ENCODE data around the gene CFAP161.
A peak's percentile ranks its signal among the peaks of the same experiment; 100 is the strongest.

Gene CFAP161, protein sequence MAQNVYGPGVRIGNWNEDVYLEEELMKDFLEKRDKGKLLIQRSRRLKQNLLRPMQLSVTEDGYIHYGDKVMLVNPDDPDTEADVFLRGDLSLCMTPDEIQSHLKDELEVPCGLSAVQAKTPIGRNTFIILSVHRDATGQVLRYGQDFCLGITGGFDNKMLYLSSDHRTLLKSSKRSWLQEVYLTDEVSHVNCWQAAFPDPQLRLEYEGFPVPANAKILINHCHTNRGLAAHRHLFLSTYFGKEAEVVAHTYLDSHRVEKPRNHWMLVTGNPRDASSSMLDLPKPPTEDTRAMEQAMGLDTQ

DNA sequence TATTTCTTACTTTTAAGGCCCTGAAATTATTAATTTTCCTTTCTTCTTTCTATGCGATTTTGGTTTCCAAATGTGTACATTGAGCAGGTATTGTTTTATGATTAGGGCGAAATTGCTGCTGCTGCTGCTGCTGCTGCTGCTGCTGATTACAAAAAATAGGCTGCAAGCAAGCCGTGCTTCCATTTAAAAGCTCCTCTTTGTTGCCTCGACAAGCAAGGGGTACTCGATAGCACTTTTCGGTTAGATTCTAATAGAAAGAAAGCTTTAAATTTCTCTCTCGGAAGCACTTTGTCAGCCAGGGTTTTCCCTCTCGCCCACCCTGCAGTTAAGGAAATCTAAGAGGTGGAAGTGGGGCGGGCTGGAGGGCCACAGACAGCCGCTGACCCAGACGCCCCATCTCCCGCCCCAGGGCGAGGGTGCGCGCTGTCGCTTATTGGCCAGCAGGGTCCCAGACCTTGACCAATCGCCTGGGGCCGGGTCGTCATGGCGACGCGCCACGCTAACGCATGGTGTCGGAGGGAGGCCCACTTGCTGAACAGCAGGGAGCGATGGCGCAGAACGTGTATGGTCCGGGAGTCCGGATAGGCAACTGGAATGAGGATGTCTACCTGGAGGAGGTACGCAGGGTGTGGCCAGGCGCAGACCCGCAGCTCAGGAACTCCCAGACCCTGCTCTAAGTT, at the start of gene CFAP161:
Gene CFAP161, plus strand, starts transcription at position 489 of the 680 bp plus-strand sequence. Its CDS starts 60 bp downstream, at position 549.
- peak; percentile 78 for DNase-seq

DNA sequence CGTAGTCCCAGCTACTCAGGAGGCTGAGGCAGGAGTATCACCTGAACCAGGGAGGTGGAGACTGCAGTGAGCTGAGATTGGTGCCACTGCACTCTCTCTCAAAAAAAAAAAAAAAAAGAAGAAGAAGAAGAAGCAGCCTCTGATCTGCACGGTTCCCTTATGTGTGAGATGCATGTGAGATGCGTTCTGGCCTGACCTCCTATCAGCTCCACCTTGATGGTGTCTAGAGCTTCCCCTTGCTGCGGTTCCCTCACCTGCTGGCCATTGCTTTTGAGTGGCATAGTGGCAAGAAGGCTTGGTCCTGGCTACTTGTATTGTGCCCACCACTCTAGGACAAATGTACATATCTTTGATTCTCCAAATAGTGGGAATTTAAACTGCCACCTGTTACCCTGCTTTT, 49.4 kb upstream of the CFAP161 start:
- no peak for DNase-seq

- no peak for DNase-seq
Measured at GRCh38 chr15:81085213-81085612, 48.9 kb upstream of the CFAP161 start.

- DNase-seq: no peak
Measured at GRCh38 chr15:81085898-81086297, 48.2 kb upstream of the CFAP161 start.

DNA sequence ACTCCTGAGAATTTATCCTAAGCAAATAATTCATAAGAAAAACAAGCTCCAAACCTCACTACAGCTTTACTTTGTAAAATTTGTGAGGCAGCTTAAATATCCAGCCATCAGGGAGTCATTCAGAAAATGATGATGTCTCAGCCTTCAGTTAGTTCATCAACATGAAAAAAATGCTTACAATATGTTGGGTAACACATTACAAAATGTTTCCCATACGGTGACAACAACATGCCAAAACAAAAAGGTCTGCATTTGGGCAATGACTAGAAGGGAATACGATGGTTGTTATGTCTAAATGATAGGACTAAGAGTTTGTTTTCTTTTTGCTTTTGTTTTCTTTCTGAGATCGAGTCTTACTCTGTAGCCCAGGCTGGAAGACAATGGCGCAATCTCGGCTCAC, 47.0 kb upstream of the CFAP161 start:
- no peak for DNase-seq

DNA sequence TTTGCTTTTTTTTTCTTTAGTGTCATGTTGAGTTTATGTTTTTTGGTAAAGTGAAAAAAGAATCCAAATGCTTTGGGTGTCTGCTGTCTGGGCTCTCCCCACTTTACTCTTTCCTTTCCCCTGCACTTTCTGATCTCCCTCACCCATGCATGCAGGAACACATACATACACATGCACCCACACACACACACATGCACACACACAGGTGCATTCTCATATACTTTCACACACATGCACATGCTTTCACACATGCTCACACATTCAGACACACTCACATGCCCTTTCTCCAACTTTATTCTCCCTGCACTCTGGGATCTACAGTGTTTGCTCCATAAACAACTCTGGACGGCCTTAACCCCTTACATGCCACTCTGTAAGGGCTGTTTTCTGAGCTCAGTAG, 46.4 kb upstream of the CFAP161 start:
- no peak for DNase-seq

- no peak for DNase-seq
Measured at GRCh38 chr15:81088470-81089013, 45.5 kb upstream of the CFAP161 start.

DNA sequence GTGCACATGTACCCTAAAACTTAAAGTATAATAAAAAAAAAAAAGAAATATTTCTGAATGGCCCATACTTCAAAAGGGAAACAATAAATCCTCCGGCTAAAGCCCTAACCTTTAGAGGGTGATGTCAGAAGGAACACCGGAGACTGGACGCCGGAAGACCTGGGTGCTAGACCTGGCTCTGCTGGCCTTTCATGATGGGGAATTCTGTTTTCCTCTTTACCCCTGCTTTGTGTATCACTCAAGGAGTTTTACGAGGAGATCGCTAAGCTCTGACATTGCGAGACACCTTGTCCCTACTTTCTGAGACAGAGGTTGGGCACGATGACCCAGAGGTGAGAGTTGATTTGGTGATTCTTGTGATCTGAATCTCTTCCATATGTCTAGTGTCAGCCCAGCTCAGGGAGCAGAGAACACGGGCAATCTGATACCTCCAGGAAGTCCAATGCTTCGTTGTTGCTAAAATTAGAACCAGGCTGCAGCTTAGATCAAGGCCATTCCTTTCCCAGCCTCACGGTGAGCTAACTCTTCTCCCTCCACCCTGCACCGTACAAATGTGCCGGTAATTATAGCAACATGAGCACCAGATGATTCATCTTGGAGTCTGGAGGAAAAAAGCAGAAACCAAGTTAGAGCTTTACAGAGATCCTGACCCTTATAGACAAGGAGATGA, 42.0 kb upstream of the CFAP161 start:
- DNase-seq: no peak

DNA sequence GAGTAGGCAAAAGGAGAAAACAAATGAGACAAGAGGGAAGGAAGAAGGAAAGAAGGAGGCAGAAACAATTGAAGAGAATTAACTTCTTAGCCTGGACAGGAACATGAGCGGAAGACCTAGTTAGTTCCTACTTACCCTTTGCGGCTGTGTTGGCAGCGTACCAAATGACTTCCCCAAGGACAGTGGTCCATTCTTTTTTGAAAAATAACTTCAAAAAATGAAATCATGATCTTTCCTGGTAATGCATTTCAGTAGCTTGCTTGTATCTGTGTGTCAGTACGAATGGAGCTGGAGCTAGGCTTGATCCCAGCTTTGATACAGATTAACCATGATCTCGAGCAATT, 41.5 kb upstream of the CFAP161 start:
- DNase-seq: no peak

DNA sequence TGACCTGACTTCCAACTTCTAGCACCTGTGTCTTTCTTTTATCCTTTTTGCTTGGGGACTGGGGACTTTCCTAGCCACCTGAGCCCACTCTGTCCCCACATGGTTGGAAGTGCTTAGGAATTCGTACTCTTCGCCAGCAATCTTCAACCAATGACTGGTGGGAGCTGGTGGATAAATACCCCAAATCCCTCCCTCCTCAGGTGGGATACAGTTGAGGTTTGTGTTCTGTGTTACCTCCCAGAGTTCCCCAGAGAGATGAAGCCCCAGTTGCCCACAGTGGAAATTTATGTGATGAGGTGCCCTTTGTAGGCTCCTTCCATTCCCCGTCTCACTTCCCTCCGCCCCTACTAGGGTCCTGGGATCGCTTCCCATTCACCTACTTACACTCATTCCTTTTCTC, 40.1 kb upstream of the CFAP161 start:
- DNase-seq: no peak

DNA sequence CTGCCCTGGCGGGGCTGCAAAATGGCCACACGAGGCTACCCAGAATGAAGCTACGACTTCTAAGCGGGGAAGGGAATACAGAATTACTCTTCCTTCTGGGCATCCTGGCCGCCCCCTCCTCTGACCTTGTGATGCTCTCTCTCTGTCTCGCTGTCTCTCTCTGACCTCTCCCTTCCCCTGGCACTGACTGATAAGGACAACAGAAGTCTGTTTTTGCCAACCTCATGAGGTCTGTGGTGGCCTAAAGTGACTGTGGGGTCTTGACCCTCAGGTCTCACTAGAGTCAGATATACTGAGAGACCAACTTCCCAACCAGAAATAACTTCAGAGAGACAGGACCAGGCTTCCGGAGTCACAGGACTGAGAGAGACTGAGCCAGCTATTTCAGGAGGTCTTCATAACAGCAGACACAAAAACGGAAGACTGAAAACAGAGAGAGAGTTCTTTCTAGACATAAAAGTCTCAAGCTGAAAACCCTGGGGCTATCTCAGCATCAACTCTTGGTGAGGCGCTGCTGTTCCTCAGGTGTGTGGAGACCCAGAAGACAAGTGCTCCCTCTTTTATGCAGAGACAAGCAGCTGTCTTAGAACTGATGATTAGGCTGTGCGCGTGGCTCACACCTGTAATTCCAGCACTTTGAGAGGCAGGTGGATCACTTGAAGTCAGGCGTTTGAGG, 38.2 kb upstream of the CFAP161 start:
- DNase-seq: no peak

DNA sequence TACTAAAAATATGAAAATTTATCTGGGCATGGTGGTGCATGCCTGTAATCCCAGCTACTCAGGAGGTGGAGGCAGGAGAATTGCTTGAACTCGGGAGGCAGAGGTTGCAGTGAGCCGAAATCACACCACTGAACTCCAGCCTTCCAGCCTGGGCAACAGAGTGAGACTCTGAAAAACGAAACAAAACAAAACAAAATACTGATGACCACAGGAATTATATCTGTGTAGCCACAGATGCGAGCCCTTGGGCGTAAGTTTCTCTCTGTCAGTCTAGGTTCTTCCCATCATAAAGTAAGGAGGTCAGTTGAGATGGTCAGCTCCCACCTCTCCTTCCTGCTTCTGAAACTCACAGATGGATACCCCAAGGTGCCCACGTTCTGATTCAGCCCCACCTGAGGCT, 37.7 kb upstream of the CFAP161 start:
- no peak for DNase-seq

DNA sequence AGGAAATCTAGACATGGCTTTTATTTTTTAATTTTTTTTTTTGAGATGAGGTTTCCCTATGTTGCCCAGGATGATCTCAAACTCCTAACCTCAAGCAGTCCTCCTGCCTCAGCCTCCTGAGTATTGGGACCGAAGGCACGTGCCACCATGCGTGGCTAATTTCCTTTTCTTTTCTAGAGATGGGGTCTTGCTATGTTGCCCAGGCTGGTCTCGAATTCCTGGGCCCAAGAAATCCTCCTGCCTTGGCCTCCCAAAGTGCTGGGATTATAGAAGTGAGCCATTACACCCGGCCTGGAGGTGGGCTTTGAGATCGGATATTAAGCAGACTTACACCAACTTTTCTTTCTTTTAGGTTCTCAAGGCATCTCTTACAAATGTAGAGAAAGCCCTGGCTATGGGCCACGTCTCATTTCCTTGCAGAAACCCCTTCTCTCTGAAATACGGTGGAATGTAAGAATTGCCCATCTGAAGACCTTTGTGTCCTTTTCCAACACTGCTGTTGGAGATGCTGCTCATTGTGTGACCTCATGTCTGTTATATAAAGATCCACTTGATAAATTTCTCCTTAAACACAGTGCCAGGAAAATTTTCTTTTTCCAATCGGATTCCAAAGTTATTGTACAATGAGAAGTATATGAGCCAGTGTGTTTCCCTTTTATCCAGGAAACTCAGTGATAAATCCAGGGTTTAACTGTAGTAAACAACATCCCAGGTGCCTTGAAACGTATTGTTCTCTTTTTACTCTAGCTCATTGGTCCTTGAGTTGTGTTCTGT, 36.8 kb upstream of the CFAP161 start:
- no peak for DNase-seq

GRCh38 chr15:81097890-81098280, 36.2 kb upstream of the CFAP161 start:
- DNase-seq: no peak

DNA sequence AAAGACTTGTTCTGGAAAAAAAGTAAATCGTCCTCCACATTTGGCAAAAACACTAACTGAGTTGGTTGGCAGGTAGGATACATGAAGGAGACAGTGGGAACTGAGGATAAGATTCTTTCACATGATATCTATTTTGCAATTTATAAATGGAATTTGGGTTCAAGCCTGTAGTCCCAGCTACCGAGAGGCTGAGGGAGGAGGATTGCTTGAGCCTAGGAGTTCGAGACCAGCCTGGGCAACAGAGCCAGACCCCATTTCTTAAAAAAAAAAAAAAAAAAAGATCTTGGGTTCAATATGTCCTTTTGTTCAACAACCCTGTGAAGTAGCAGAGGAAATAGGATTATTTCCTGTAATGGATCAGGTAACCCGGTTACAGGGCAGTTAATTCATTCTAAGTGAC, 35.7 kb upstream of the CFAP161 start:
- DNase-seq: no peak

GRCh38 chr15:81098861-81099651, 35.0 kb upstream of the CFAP161 start:
- no peak for DNase-seq

- DNase-seq: no peak
Measured at GRCh38 chr15:81101894-81102815, 31.9 kb upstream of the CFAP161 start.

DNA sequence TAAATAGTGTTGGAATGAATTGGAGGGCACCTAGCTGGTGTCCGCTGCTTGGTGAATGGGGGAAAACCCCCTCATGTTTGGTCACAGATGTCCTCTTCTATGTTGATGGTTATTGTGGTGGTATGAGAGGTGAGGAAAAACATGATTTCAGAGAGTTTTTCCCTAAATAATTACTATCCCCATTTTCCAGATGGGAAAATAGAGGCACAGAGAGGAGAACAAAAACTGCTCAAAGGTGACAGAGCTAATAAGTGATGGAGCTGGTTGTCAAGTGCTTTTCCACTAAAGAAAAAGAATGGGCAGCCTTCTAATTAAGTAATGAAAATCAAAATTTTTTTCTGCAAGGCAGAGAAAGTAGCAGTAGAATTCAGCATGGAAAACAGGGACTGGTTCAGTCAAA, 30.2 kb upstream of the CFAP161 start:
- no peak for DNase-seq

- DNase-seq: no peak
Measured at GRCh38 chr15:81105545-81105944, 28.5 kb upstream of the CFAP161 start.

DNA sequence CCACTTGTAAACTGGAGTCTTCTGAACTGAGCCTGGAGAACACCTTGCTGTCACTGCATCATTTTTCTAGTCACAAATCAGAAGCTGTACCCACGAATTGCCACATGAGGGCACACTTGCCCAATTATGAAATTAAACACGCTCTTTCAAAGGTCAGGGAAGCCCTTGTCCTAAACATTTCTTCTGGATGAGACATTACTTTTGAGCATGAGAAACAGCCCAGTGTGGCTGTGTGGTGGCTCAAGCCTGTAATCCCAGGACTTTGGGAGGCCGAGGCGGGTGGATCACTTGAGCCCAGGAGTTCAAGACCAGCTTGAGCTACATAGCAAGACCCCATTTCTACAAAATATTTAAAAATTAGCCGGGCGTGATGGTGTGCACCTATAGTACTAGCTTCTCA, 27.5 kb upstream of the CFAP161 start:
- no peak for DNase-seq

DNA sequence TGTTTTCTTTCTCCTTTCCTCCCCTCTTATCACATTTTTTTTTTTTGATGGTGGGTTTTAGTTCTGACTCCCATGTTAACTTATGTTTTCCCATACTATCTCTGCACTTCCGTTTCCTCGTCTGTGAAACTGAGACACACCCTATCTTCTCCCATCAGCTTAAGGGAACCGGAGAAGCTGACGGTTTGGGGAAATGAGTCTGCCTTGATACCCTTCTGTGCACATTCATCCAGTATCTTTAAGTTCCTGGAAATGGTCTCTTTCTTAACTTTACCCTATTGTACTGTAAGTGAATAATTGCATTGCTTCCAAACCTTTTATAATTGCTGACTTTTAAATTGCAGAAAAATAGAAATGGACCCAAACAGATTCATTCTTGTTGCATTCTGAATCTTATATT, 26.2 kb upstream of the CFAP161 start:
- no peak for DNase-seq

Measured in activated CD8-positive, alpha-beta memory T cell treated with anti-CD3 and anti-CD28 coated beads, Interleukin-2, amount 50 U/mL, for 48 hours (primary cell).